ENCODE measurements around the gene ZNF564. TPM values are rescaled to one million over a fixed set of nuclear protein-coding genes. Genes with fewer than 3 reads are reported as not detected.

The ZNF564 gene
- total RNA-seq, 2 donors from 2014 or later = 17.3 to 20.6 TPM

DNA sequence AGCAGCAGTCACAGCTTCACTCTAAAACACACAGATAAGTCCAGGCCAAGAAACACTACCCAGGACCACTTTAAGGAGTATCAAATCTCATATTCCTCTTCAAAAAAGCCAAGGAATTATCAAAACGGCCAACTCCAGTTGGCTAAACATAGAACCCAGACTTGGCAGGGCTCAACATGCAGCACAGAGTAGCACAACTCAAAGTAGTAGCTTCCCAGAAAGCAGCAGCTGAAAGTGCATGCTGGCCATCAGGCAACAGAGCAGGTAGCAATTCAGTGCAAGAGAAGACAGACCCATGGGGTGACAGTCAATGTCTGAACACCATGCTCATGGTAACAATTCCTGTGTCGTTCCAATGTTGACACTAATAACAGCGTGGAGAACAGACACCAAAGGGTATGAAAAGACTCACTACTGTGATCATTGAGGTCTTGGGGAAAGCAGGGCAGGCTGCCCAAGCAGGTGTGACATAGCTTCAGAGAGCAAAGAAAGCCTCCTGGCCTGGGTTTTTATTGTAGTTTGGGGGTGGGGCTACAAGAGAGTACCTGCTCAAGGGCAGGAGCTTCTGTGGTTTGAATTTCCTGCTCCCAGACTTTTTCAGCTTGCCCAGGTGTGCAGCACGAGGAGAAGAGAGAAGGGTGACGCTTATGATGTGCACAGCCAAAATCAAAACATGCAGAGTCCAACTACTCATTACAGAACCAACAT is 72.9 kb downstream of the ZNF564 start:
- no peaks in the 10 kb centered on the region for H3K27me3 Mint-ChIP-seq (ENCODE audit: insufficient read depth)
- H3K9ac ChIP-seq (ENCODE audit: extremely low read depth, low read length, poor library complexity, severe bottlenecking) = no peak overlapping the region
- H3K4me3 Mint-ChIP-seq = no peak overlapping the region
- H3K9me3 Mint-ChIP-seq = peaks cover 7% of the 10 kb centered on the region
- no peaks in the 10 kb centered on the region for H3K36me3 ChIP-seq (ENCODE audit: control insufficient read depth, insufficient read depth, low read length)
- no peaks in the 10 kb centered on the region for H3K4me1 ChIP-seq (ENCODE audit: control insufficient read depth, insufficient read depth, low read length)
- peaks cover 3% of the 10 kb centered on the region for H3K4me1 Mint-ChIP-seq
- H3K27ac ChIP-seq (ENCODE audit: low read depth, low read length) = no peak overlapping the region
- H3K27me3 ChIP-seq (ENCODE audit: control insufficient read depth, insufficient read depth, low read length, poor library complexity, severe bottlenecking) = no peaks in the 10 kb centered on the region
- H3K36me3 Mint-ChIP-seq (ENCODE audit: low read depth) = peaks cover 6% of the 10 kb centered on the region
- no peak for DNase-seq
- no peak overlapping the region for H3K27ac Mint-ChIP-seq
- no peak overlapping the region for H3K4me3 ChIP-seq (ENCODE audit: low read length)
- TF ChIP-seq, protein P1, sequence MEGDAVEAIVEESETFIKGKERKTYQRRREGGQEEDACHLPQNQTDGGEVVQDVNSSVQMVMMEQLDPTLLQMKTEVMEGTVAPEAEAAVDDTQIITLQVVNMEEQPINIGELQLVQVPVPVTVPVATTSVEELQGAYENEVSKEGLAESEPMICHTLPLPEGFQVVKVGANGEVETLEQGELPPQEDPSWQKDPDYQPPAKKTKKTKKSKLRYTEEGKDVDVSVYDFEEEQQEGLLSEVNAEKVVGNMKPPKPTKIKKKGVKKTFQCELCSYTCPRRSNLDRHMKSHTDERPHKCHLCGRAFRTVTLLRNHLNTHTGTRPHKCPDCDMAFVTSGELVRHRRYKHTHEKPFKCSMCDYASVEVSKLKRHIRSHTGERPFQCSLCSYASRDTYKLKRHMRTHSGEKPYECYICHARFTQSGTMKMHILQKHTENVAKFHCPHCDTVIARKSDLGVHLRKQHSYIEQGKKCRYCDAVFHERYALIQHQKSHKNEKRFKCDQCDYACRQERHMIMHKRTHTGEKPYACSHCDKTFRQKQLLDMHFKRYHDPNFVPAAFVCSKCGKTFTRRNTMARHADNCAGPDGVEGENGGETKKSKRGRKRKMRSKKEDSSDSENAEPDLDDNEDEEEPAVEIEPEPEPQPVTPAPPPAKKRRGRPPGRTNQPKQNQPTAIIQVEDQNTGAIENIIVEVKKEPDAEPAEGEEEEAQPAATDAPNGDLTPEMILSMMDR (conservative IDR thresholded peaks at IDR 0.05) = no peak
- WGBS, 2 experiments (ENCODE audit: insufficient coverage in 1 of 2, insufficient read length in 1 of 2) = 90 to 100% methylated on average over 2 to 4 of the region's 5 CpGs
- peaks cover 16% of the 10 kb centered on the region for H3K9me3 ChIP-seq (ENCODE audit: control insufficient read depth, low read length)

Other genes with a start within 250 kb of the ZNF564 start
- 1 to 10 TPM; 2.2 to 3.1 TPM for gene ZNF563, start 217.8 kb downstream of the ZNF564 start, total RNA-seq
- gene ZNF442, start 185.8 kb downstream of the ZNF564 start, total RNA-seq = 1 to 10 TPM; 2.7 to 3.5 TPM
- gene ZNF799, start 150.2 kb downstream of the ZNF564 start, total RNA-seq = 1 to 10 TPM; 8.6 to 9.1 TPM
- gene ZNF443, start 110.5 kb downstream of the ZNF564 start, total RNA-seq = 10 to 100 TPM; 14.3 to 18.6 TPM
- 1 to 10 TPM; 5.3 to 7.4 TPM for gene ZNF709, start 66.7 kb downstream of the ZNF564 start, total RNA-seq
- 10 to 100 TPM; 10.6 to 11.2 TPM for gene ZNF490, start 59.3 kb upstream of the ZNF564 start, total RNA-seq
- gene ZNF791, start 59.4 kb upstream of the ZNF564 start, total RNA-seq = 10 to 100 TPM; 23.2 to 32.1 TPM
- 100 to 1,000 TPM; 101 to 113 TPM for gene MAN2B1, start 115.3 kb upstream of the ZNF564 start, total RNA-seq
- gene WDR83, start 115.3 kb upstream of the ZNF564 start, total RNA-seq = 10 to 100 TPM; 18.8 to 26.2 TPM
- gene DHPS, start 130.4 kb upstream of the ZNF564 start, total RNA-seq = 10 to 100 TPM; 76.1 to 98.5 TPM
- gene GNG14, start 136.5 kb upstream of the ZNF564 start, total RNA-seq = not detected
- gene FBXW9, start 145.1 kb upstream of the ZNF564 start, total RNA-seq = 10 to 100 TPM; 12.6 to 14.7 TPM
- gene TNPO2, start 172.4 kb upstream of the ZNF564 start, total RNA-seq = 100 to 1,000 TPM; 106 to 113 TPM
- gene TRIR, start 183.2 kb upstream of the ZNF564 start, total RNA-seq = 100 to 1,000 TPM; 103 to 125 TPM
- 100 to 1,000 TPM in 1 of 2 donors, 10 to 100 TPM in 1; 97.8 to 102 TPM for gene GET3, start 186.0 kb upstream of the ZNF564 start, total RNA-seq
- 1 to 10 TPM in 1 of 2 donors, under 1 TPM in 1; 0.95 to 1.2 TPM for gene BEST2, start 200.3 kb upstream of the ZNF564 start, total RNA-seq
- gene HOOK2, start 224.1 kb upstream of the ZNF564 start, total RNA-seq = 100 to 1,000 TPM in 1 of 2 donors, 10 to 100 TPM in 1; 82.1 to 103 TPM
- 1 to 10 TPM; 6.7 to 7.2 TPM for gene JUNB, start 240.0 kb upstream of the ZNF564 start, total RNA-seq